GM12891 (cell line): Measurements from ENCODE around the gene NR1I2.
A peak's percentile ranks its signal among the peaks of the same experiment; 100 is the strongest.

Experiments used
- DNase-seq: peaks from one replicate; pipeline ENCODE4 v3.0.0; 2011; ENCODE audit warnings: low spot score; ENCODE audit not compliant: insufficient read length
- FAIRE-seq: peaks from 2 replicates; lab custom pipeline; 2011; peaks lifted over from hg19 to GRCh38; lab: Jason Lieb, UNC
- PAX5 ChIP-seq: IDR thresholded peaks from 2 replicates; pipeline ENCODE4 v1.6.1; 2011; ENCODE audit warnings: low read length, moderate library complexity, mild to moderate bottlenecking; ENCODE audit not compliant: insufficient read depth, severe bottlenecking
- POLR2A ChIP-seq: IDR thresholded peaks from 2 replicates; pipeline ENCODE4 v1.6.1; 2011; ENCODE audit warnings: low read depth, low read length, control low read depth
- POLR2AphosphoS5 ChIP-seq: IDR thresholded peaks from 2 replicates; pipeline ENCODE4 v1.6.1; 2011; ENCODE audit warnings: low read depth, low read length, control low read depth
- POU2F2 ChIP-seq: IDR thresholded peaks from 2 replicates; pipeline ENCODE4 v1.6.1; 2011; ENCODE audit warnings: low read depth, mild to moderate bottlenecking, control low read depth, low read length, moderate library complexity
- SPI1 ChIP-seq: IDR thresholded peaks from 2 replicates; pipeline ENCODE4 v1.6.1; 2011; ENCODE audit warnings: low read depth, low read length, control low read depth
- TAF1 ChIP-seq: IDR thresholded peaks from 2 replicates; pipeline ENCODE4 v1.6.1; 2011; ENCODE audit warnings: low read depth, low read length, control low read depth

The NR1I2 gene

DNA sequence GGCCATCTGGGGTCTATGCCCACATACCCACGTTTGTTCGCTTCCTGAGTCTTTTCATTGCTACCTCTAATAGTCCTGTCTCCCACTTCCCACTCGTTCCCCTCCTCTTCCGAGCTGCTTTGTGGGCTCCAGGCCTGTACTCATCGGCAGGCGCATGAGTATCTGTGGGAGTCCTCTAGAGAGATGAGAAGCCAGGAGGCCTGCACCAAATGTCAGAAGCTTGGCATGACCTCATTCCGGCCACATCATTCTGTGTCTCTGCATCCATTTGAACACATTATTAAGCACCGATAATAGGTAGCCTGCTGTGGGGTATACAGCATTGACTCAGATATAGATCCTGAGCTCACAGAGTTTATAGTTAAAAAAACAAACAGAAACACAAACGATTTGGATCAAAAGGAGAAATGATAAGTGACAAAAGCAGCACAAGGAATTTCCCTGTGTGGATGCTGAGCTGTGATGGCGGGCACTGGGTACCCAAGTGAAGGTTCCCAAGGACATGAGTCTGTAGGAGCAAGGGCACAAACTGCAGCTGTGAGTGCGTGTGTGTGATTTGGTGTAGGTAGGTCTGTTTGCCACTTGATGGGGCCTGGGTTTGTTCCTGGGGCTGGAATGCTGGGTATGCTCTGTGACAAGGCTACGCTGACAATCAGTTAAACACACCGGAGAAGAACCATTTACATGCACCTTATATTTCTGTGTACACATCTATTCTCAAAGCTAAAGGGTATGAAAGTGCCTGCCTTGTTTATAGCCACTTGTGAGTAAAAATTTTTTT lies 35.9 kb downstream of the NR1I2 start:
- no peak for FAIRE-seq
- no peak for TF ChIP-seq PAX5
- TF ChIP-seq SPI1, result no peak
- TF ChIP-seq POU2F2, result no peak
- no peak for TF ChIP-seq TAF1
- no peak for TF ChIP-seq POLR2A
- no peak for TF ChIP-seq POLR2AphosphoS5
- no peak for DNase-seq

DNA sequence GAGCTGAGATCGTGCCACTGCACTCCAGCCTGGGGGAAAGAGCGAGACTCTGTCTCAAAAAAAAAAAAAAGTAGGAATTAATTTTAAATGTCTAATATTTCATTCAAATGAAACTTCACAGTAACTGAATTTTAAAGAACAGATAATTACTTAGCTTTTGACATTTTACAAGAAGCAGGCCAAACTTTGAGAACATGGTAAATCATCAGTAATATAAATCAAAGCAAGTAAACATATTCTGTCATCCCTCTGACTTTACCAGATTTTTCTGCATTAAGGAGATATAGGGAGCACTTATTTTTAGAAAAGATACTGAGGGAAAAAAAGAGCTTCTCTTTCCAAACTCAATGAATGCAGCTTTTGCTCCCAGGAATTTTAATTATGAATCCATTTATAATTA lies 37.0 kb downstream of the NR1I2 start:
- FAIRE-seq, result no peak
- TF ChIP-seq POLR2AphosphoS5, result no peak
- no peak for TF ChIP-seq SPI1
- no peak for TF ChIP-seq TAF1
- no peak for TF ChIP-seq PAX5
- TF ChIP-seq POLR2A, result no peak
- no peak for TF ChIP-seq POU2F2

GRCh38 chr3:119819806-119820205 lies 37.9 kb downstream of the NR1I2 start:
- TF ChIP-seq TAF1 (no peak), POLR2A (no peak)
- FAIRE-seq, result no peak
- no peak for DNase-seq

More for the DNA sequence above, 37.0 kb downstream of the NR1I2 start:
- DNase-seq, result no peak

DNA sequence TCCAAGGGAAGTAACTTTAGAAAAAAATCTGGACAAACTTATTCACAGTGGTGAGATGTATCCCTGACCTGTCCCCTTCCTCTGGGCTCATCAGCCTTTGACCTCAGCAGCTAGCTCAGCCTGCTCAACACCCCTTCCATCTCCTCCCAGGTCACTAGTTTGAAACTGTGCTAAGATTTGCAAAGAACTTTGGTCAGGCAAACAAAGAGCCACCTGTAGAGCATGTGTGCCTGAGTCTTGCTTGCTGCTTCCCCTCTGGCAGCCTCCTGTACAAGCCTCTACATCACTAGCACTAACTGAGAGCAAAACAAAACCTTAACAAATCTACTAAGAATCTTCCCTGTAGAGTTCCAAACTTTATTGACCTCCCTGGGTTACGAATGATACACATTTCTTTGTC lies 43.9 kb downstream of the NR1I2 start:
- no peak for DNase-seq
- TF ChIP-seq POLR2AphosphoS5, result no peak
- no peak for TF ChIP-seq PAX5
- TF ChIP-seq POLR2A, result no peak
- no peak for TF ChIP-seq POU2F2
- no peak for TF ChIP-seq TAF1
- TF ChIP-seq SPI1, result no peak
- FAIRE-seq, result no peak

GRCh38 chr3:119826711-119827608 lies 45.1 kb downstream of the NR1I2 start:
- no peak for TF ChIP-seq POU2F2
- no peak for TF ChIP-seq PAX5
- TF ChIP-seq SPI1, result no peak
- no peak for TF ChIP-seq POLR2AphosphoS5
- TF ChIP-seq TAF1, result no peak
- no peak for TF ChIP-seq POLR2A
- FAIRE-seq (no peak), DNase-seq (no peak)

GRCh38 chr3:119829420-119829819 lies 47.5 kb downstream of the NR1I2 start:
- TF ChIP-seq POLR2A (no peak), TAF1 (no peak), POU2F2 (no peak), PAX5 (no peak), POLR2AphosphoS5 (no peak), SPI1 (no peak)
- DNase-seq (no peak), FAIRE-seq (no peak)

DNA sequence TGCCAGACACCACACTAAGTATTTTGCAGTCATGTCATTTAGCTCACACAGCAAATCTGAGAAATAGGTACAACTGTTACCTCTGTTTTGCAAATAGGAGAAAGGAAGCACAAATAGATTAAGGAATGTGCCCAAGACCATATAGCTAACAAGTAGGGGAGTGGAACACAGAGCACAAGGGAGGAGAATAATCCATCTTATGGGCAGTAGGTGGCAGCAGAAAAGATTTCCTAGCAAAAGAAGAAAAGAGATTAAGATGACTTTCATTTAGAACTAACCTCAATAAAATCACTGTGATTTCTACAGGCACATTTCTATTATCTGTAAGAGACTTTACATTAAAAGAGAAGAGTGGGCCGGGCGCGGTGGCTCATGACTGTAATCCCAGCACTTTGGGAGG lies 49.1 kb downstream of the NR1I2 start:
- no peak for DNase-seq
- TF ChIP-seq SPI1 (no peak), POU2F2 (no peak)
- peak; percentile 67 for FAIRE-seq

- FAIRE-seq (peak; percentile 20), DNase-seq (no peak)
- no peak for TF ChIP-seq TAF1
- TF ChIP-seq POLR2A, result no peak
Observed at GRCh38 chr3:119831941-119832371, 50.1 kb downstream of the NR1I2 start.

DNA sequence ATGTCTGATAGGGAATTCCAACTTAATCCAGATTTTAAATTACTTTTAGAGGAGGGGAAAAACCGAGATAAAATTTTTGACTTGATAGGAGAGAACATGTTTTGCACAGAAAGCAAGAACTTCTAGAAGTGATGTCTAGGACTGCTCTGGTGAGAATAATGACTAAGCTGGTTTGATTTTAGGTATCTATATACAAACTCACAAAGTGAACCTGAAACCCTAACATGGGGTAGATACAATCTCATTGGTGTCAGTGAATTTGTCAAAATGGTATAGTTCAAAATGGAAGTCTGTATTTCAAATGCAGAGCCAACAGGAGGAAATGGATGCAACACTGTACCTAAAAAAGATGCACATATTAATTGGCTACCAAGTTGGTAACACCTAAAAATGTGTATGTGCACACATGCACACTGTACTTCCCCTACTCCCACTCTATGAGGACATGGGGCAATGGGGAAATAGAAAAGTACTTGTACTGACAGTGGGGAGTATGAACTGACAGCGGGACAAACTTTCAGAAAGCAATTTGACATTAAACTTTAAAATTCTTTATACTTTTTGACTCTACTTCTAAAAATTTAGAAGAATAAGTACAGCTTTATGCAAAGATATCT lies 53.0 kb downstream of the NR1I2 start:
- FAIRE-seq (peak; percentile 35), DNase-seq (no peak)
- no peak for TF ChIP-seq TAF1
- no peak for TF ChIP-seq SPI1
- TF ChIP-seq POLR2A, result no peak
- no peak for TF ChIP-seq PAX5
- no peak for TF ChIP-seq POU2F2
- TF ChIP-seq POLR2AphosphoS5, result no peak

- DNase-seq (no peak), FAIRE-seq (no peak)
- no peak for TF ChIP-seq POU2F2
- no peak for TF ChIP-seq PAX5
- no peak for TF ChIP-seq TAF1
- TF ChIP-seq POLR2A, result no peak
- no peak for TF ChIP-seq SPI1
- TF ChIP-seq POLR2AphosphoS5, result no peak
Observed at GRCh38 chr3:119835556-119835955, 53.7 kb downstream of the NR1I2 start.
